Adrenal gland (tissue), 5 donors: ENCODE data around the gene TRAPPC2L.

Experiments used
- POLR2A ChIP-seq, 2 donors: fragments of 450-650 bp; IDR thresholded peaks; one replicate each; pipeline ENCODE4 v1.6.1; 2017; ENCODE audit warnings: antibody characterized with exemption in 2 of 2, mild to moderate bottlenecking in 2 of 2, moderate library complexity in 1 of 2
- TF ChIP-seq, protein P1 (sequence below), 6 experiments: fragments of 450-650 bp in 4 of 6; fragments of 200-600 bp in 2 of 6; sonication (generic) in 1 of 6; IDR thresholded peaks; 1 replicate in 5 of 6; 2 replicates in 1 of 6; pipeline versions ENCODE4 v1.5.1 to v1.8.0; 2016 to 2021; ENCODE audit warnings: antibody characterized with exemption in 6 of 6, mild to moderate bottlenecking in 2 of 6, moderate library complexity in 1 of 6
- donor health status: DM: no; HTN: no; CAD: no.

DNA sequence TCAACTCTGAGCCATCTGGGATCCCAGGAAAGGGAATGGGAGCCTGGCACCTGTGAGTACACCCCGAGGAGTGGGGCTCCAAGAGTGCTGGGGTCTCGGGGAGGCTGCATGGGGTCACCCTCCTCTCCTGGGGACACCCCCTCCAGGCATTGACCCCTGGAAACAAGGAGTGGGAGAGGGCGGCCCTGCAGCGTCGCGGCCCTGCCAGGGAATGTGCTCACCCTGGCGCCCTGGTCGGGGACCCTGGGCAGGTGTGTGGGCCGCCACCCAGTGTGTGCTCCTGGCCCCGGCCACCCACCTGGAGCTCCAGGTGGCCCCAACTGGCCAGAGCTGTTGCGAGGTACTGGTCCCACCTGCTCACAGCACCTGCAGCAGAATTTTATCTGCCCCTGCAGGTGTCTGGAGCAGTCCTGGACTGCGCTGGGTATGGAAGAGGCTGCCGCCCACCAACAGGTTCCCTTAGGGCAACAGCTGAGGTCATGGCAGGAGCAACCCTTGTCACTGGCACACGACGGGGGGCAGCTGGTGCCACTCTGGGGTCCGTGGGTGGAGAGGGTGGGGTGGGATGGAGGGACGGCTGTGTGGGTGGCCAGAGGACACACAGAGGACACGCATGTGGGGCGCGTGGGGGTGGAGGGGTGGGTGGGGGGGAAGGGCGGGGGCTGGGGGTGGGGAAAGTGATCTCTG is 14.9 kb downstream of the TRAPPC2L start:
- TF ChIP-seq, protein P1, sequence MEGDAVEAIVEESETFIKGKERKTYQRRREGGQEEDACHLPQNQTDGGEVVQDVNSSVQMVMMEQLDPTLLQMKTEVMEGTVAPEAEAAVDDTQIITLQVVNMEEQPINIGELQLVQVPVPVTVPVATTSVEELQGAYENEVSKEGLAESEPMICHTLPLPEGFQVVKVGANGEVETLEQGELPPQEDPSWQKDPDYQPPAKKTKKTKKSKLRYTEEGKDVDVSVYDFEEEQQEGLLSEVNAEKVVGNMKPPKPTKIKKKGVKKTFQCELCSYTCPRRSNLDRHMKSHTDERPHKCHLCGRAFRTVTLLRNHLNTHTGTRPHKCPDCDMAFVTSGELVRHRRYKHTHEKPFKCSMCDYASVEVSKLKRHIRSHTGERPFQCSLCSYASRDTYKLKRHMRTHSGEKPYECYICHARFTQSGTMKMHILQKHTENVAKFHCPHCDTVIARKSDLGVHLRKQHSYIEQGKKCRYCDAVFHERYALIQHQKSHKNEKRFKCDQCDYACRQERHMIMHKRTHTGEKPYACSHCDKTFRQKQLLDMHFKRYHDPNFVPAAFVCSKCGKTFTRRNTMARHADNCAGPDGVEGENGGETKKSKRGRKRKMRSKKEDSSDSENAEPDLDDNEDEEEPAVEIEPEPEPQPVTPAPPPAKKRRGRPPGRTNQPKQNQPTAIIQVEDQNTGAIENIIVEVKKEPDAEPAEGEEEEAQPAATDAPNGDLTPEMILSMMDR (IDR thresholded peaks at IDR 0.05) = no peak
- TF ChIP-seq POLR2A (IDR thresholded peaks at IDR 0.05) = no peak
